ENCODE results near the gene TCF7L1.

The TCF7L1 gene

GRCh38 chr2:85302121-85302520, 168.9 kb downstream of the TCF7L1 start:
- Histone ChIP-seq H3K4me2 (ENCODE audit: low read length) (no peak overlapping the region), H3K4me3 (ENCODE audit: low read depth, low read length) (no peak overlapping the region), H3K27ac (no peak overlapping the region), H3K27me3 (ENCODE audit: control insufficient read depth, insufficient read depth, low read length) (no peaks in the 10 kb centered on the region), H3K4me1 (no peaks in the 10 kb centered on the region), H2AFZ (no peak overlapping the region), H3K79me2 (peaks cover 3% of the 10 kb centered on the region), H3K9ac (no peak overlapping the region), H3K9me3 (ENCODE audit: control insufficient read depth, low read length) (no peaks in the 10 kb centered on the region), H3K36me3 (ENCODE audit: control insufficient read depth, insufficient read depth, low read length) (no peaks in the 10 kb centered on the region)
- no peak for TF ChIP-seq CTCF (IDR thresholded peaks at IDR 0.05)

- no peak overlapping the region for H2AFZ ChIP-seq
- no peak overlapping the region for H3K4me3 ChIP-seq (ENCODE audit: low read depth, low read length)
- no peak overlapping the region for H3K4me2 ChIP-seq (ENCODE audit: low read length)
- peaks cover 3% of the 10 kb centered on the region for H3K79me2 ChIP-seq
- no peak overlapping the region for H3K9ac ChIP-seq
- no peaks in the 10 kb centered on the region for H3K27me3 ChIP-seq (ENCODE audit: control insufficient read depth, insufficient read depth, low read length)
- H3K9me3 ChIP-seq (ENCODE audit: control insufficient read depth, low read length) = no peaks in the 10 kb centered on the region
- H3K36me3 ChIP-seq (ENCODE audit: control insufficient read depth, insufficient read depth, low read length) = no peaks in the 10 kb centered on the region
- no peak overlapping the region for H3K27ac ChIP-seq
- TF ChIP-seq CTCF (IDR thresholded peaks at IDR 0.05) = no peak
- no peaks in the 10 kb centered on the region for H3K4me1 ChIP-seq
These were observed 170.8 kb downstream of the TCF7L1 start for GRCh38 chr2:85303780-85304531.

GRCh38 chr2:85307527-85307897, 174.3 kb downstream of the TCF7L1 start:
- H3K36me3 ChIP-seq (ENCODE audit: control insufficient read depth, insufficient read depth, low read length) = no peaks in the 10 kb centered on the region
- H2AFZ ChIP-seq = no peak overlapping the region
- H3K4me3 ChIP-seq (ENCODE audit: low read depth, low read length) = no peak overlapping the region
- TF ChIP-seq CTCF (IDR thresholded peaks at IDR 0.05) = no peak
- H3K27ac ChIP-seq = no peak overlapping the region
- no peaks in the 10 kb centered on the region for H3K9me3 ChIP-seq (ENCODE audit: control insufficient read depth, low read length)
- H3K9ac ChIP-seq = no peak overlapping the region
- no peaks in the 10 kb centered on the region for H3K4me1 ChIP-seq
- H3K27me3 ChIP-seq (ENCODE audit: control insufficient read depth, insufficient read depth, low read length) = no peaks in the 10 kb centered on the region
- no peaks in the 10 kb centered on the region for H3K79me2 ChIP-seq
- no peak overlapping the region for H3K4me2 ChIP-seq (ENCODE audit: low read length)

GRCh38 chr2:85308201-85308600, 175.0 kb downstream of the TCF7L1 start:
- Histone ChIP-seq H3K4me3 (ENCODE audit: low read depth, low read length) (no peak overlapping the region), H3K36me3 (ENCODE audit: control insufficient read depth, insufficient read depth, low read length) (no peaks in the 10 kb centered on the region), H3K79me2 (no peaks in the 10 kb centered on the region), H3K4me1 (no peaks in the 10 kb centered on the region), H3K27me3 (ENCODE audit: control insufficient read depth, insufficient read depth, low read length) (no peaks in the 10 kb centered on the region), H3K9ac (no peak overlapping the region), H3K9me3 (ENCODE audit: control insufficient read depth, low read length) (no peaks in the 10 kb centered on the region), H2AFZ (no peak overlapping the region), H3K27ac (no peak overlapping the region), H3K4me2 (ENCODE audit: low read length) (no peak overlapping the region)
- no peak for TF ChIP-seq CTCF (IDR thresholded peaks at IDR 0.05)

All from parathyroid adenoma (tissue), 2 donors.